SK-N-SH (cell line): Measurements from ENCODE around the gene MACROD2. TPM values are rescaled to one million over a fixed set of nuclear protein-coding genes. Genes with fewer than 3 reads are reported as not detected.

Experiments used
- CTCF ChIA-PET: fragments of 300-600, 350-600 bp; formaldehyde crosslinking; extraction: SDS; loops from one replicate; lab custom pipeline; 2021; lab: Yijun Ruan, JAX
- POLR2A ChIA-PET: fragments of 350-600 bp; sonication (Branson Sonifier 250); formaldehyde crosslinking; extraction: SDS; loops from one replicate; lab custom pipeline; 2020; ENCODE audit warnings: antibody characterized with exemption, inconsistent platforms; lab: Yijun Ruan, JAX
- DNase-seq: peaks from one replicate; pipeline ENCODE4 v3.0.0; 2012
- H2AFZ ChIP-seq: fragments of 200-600 bp; sonication (generic); 2 replicates; pipeline ENCODE4 v1.8.1; 2016; ENCODE audit warnings: antibody characterized with exemption, mild to moderate bottlenecking, low read depth
- H3F3A ChIP-seq: fragments of 200-600 bp; sonication (generic); replicated peaks from 2 replicates; pipeline ENCODE3; 2016; ENCODE audit warnings: antibody characterized with exemption, mild to moderate bottlenecking; ENCODE audit not compliant: insufficient read depth
- H3K27ac ChIP-seq, 2 experiments: fragments of 200-500 bp in 1 of 2; fragments of 200-600 bp in 1 of 2; sonication (Bioruptor generic) in 1 of 2; sonication (generic), shearing (Covaris generic) in 1 of 2; 2 replicates each; pipeline versions ENCODE4 v1.5.1 to v1.6.1; 2014 to 2016; ENCODE audit warnings: low read depth in 2 of 2, inconsistent platforms in 1 of 2, low read length in 1 of 2, mild to moderate bottlenecking in 1 of 2, mixed read lengths in 1 of 2
- H3K27me3 ChIP-seq: fragments of 200-600 bp; sonication (generic), shearing (Covaris generic); 2 replicates; pipeline ENCODE4 v1.6.1; 2016; ENCODE audit warnings: mixed run types; ENCODE audit not compliant: insufficient read depth
- H3K36me3 ChIP-seq, 2 experiments: fragments of 200-500 bp in 1 of 2; fragments of 200-600 bp in 1 of 2; sonication (Bioruptor generic) in 1 of 2; sonication (generic) in 1 of 2; replicated peaks in 1 of 2; 2 replicates each; pipeline versions ENCODE3 to v1.5.1; 2014 to 2016; ENCODE audit warnings: low read length in 1 of 2, mild to moderate bottlenecking in 1 of 2; ENCODE audit not compliant: insufficient read depth in 2 of 2, control insufficient read depth in 1 of 2
- H3K4me1 ChIP-seq, 2 experiments: fragments of 200-500 bp in 1 of 2; fragments of 200-600 bp in 1 of 2; sonication (Bioruptor generic) in 1 of 2; sonication (generic), shearing (Covaris generic) in 1 of 2; 2 replicates each; pipeline versions ENCODE4 v1.5.1 to v1.6.1; 2014 to 2016; ENCODE audit warnings: low read depth in 1 of 2, low read length in 1 of 2, mixed run types in 1 of 2; ENCODE audit not compliant: insufficient read depth in 2 of 2, control insufficient read depth in 1 of 2
- H3K4me2 ChIP-seq: fragments of 200-600 bp; sonication (generic), shearing (Covaris generic); 2 replicates; pipeline ENCODE4 v1.6.1; 2017; ENCODE audit warnings: mixed run types
- H3K4me3 ChIP-seq, 2 experiments: fragments of 200-500 bp in 1 of 2; fragments of 200-600 bp in 1 of 2; sonication (Bioruptor generic) in 1 of 2; sonication (generic), shearing (Covaris generic) in 1 of 2; 2 replicates each; pipeline versions ENCODE4 v1.5.1 to v1.8.1; 2014 to 2016; ENCODE audit warnings: low read depth in 2 of 2, inconsistent platforms in 1 of 2, low read length in 1 of 2, mild to moderate bottlenecking in 1 of 2, mixed read lengths in 1 of 2, moderate library complexity in 1 of 2
- H3K79me2 ChIP-seq: fragments of 200-600 bp; sonication (generic); 2 replicates; pipeline ENCODE4 v1.8.1; 2017; ENCODE audit warnings: mild to moderate bottlenecking; ENCODE audit not compliant: insufficient read depth
- H3K9ac ChIP-seq: fragments of 200-600 bp; sonication (generic); 2 replicates; pipeline ENCODE4 v1.6.1; 2017; ENCODE audit warnings: mixed run types
- H3K9me2 ChIP-seq: fragments of 200-600 bp; sonication (generic); 2 replicates; pipeline ENCODE4 v1.6.1; 2017; ENCODE audit warnings: mixed run types
- H3K9me3 ChIP-seq: fragments of 200-600 bp; sonication (generic); 2 replicates; pipeline ENCODE4 v1.6.1; 2017; ENCODE audit warnings: mixed run types, mild to moderate bottlenecking, moderate library complexity
- H4K20me1 ChIP-seq: fragments of 200-600 bp; sonication (generic); 2 replicates; pipeline ENCODE4 v1.6.1; 2017; ENCODE audit warnings: mild to moderate bottlenecking, mixed run types; ENCODE audit not compliant: insufficient read depth
- CHD2 ChIP-seq: fragments of 150-350 bp; IDR thresholded peaks from 2 replicates; pipeline ENCODE4 v1.6.1; 2018; ENCODE audit warnings: low read length; ENCODE audit not compliant: partially characterized antibody
- CTCF ChIP-seq: fragments of 200-600 bp; sonication (generic); IDR thresholded peaks from 2 replicates; pipeline ENCODE4 v1.6.1; 2017; ENCODE audit warnings: antibody characterized with exemption, mild to moderate bottlenecking, moderate library complexity
- EP300 ChIP-seq, 2 experiments: IDR thresholded peaks; 2 replicates each; pipeline versions ENCODE4 v1.4.0 to v1.6.1; 2012; ENCODE audit warnings: borderline replicate concordance in 1 of 2, low read depth in 1 of 2, low read length in 1 of 2
- FOSL2 ChIP-seq: IDR thresholded peaks from 2 replicates; pipeline ENCODE4 v1.4.0; 2012; ENCODE audit warnings: low read depth, mild to moderate bottlenecking, moderate library complexity, borderline replicate concordance
- FOXJ3 ChIP-seq: sonication (generic); formaldehyde crosslinking; IDR thresholded peaks from 2 replicates; pipeline ENCODE4 v1.5.1; 2020; ENCODE audit warnings: mild to moderate bottlenecking, missing genetic modification reagents
- FOXM1 ChIP-seq: IDR thresholded peaks from 2 replicates; pipeline ENCODE4 v1.4.0; 2012; ENCODE audit warnings: low read depth, mild to moderate bottlenecking
- GABPA ChIP-seq: IDR thresholded peaks from 2 replicates; pipeline ENCODE4 v1.4.0; 2012; ENCODE audit warnings: low read depth, mild to moderate bottlenecking
- JUND ChIP-seq: IDR thresholded peaks from 2 replicates; pipeline ENCODE4 v1.4.0; 2012
- MXI1 ChIP-seq: IDR thresholded peaks from 2 replicates; pipeline ENCODE4 v1.6.1; 2012; ENCODE audit warnings: mild to moderate bottlenecking, low read depth, low read length, improper control_type of control experiment
- NFIC ChIP-seq: IDR thresholded peaks from 2 replicates; pipeline ENCODE4 v1.4.0; 2012; ENCODE audit warnings: borderline replicate concordance
- NRF1 ChIP-seq: IDR thresholded peaks from 2 replicates; pipeline ENCODE4 v1.6.1; 2012; ENCODE audit warnings: low read depth, mild to moderate bottlenecking, low read length
- PBX3 ChIP-seq: IDR thresholded peaks from 2 replicates; pipeline ENCODE4; 2012
- RAD21 ChIP-seq: IDR thresholded peaks from 2 replicates; pipeline ENCODE4 v1.6.1; 2012; ENCODE audit warnings: mild to moderate bottlenecking, low read length
- RCOR1 ChIP-seq: fragments of 150-350 bp; IDR thresholded peaks from 2 replicates; pipeline ENCODE4 v1.6.1; 2017; ENCODE audit warnings: antibody characterized with exemption, low read length
- REST ChIP-seq: IDR thresholded peaks from 2 replicates; pipeline ENCODE4 v1.6.1; 2012; ENCODE audit warnings: mild to moderate bottlenecking, low read depth, low read length, moderate library complexity
- SMC3 ChIP-seq: IDR thresholded peaks from 2 replicates; pipeline ENCODE4 v1.6.1; 2012; ENCODE audit warnings: low read depth, low read length, improper control_type of control experiment
- TCF12 ChIP-seq: IDR thresholded peaks from 2 replicates; pipeline ENCODE4 v1.4.0; 2012
- USF2 ChIP-seq: fragments of 150-350 bp; IDR thresholded peaks from 2 replicates; pipeline ENCODE4 v1.6.1; 2017; ENCODE audit warnings: antibody characterized with exemption, low read length, low read depth, borderline replicate concordance
- YY1 ChIP-seq: IDR thresholded peaks from 2 replicates; pipeline ENCODE4 v1.4.0; 2012; ENCODE audit warnings: low read depth, mild to moderate bottlenecking
- ZBTB33 ChIP-seq: IDR thresholded peaks from 2 replicates; pipeline ENCODE4 v1.4.0; 2012; ENCODE audit warnings: low read depth, borderline replicate concordance
- WGBS: methylation state at CpG from one replicate; pipeline ENCODE4 v1.1.6; 2017; ENCODE audit warnings: low lambda C conversion rate; 5-methylcytosine and 5-hydroxymethylcytosine counted together
- polyA plus RNA-seq, 3 experiments: library from polyadenylated mRNA; depleted of rRNA; stranded (reverse); fragments of >200 nt; gene quantifications; 2 replicates each; pipeline ENCODE4 v1.2.3, GENCODE V29; 2012

Gene MACROD2
- polyA plus RNA-seq, 1 of the 3 experiments (the other 2 are of a cell fraction), result 0.33 TPM

- no peak for DNase-seq
- no peak overlapping the region for H3K4me3 ChIP-seq
- no peaks in the 10 kb centered on the region for H3F3A ChIP-seq
- H3K27me3 ChIP-seq, result no peaks in the 10 kb centered on the region
- CTCF ChIA-PET, result no interaction called here
- no peaks in the 10 kb centered on the region for H3K9me2 ChIP-seq
- H3K4me1 ChIP-seq, result no peaks in the 10 kb centered on the region; a peak in 3 of 4 replicates
- 55% methylated on average over 3 of the region's 3 CpGs for WGBS
- no peak overlapping the region for H3K9ac ChIP-seq
- H3K27ac ChIP-seq, result no peak overlapping the region
- POLR2A ChIA-PET, result no interaction called here
- no peaks in the 10 kb centered on the region for H3K9me3 ChIP-seq
- TF ChIP-seq PBX3 (no peak), FOSL2 (no peak), USF2 (no peak), JUND (no peak), ZBTB33 (no peak), RAD21 (no peak), YY1 (no peak), SMC3 (no peak), CTCF (no peak), REST (no peak), EP300 (IDR thresholded peaks at IDR 0.05; ENCODE audit: borderline replicate concordance in 1 of 2, low read depth in 1 of 2, low read length in 1 of 2) (no peak), GABPA (no peak), MXI1 (no peak), TCF12 (no peak), FOXJ3 (CRISPR knock-in tag) (no peak), NRF1 (no peak), FOXM1 (no peak), NFIC (no peak), RCOR1 (no peak), CHD2 (no peak)
- H3K4me2 ChIP-seq, result no peak overlapping the region
- no peaks in the 10 kb centered on the region for H3K79me2 ChIP-seq
- H4K20me1 ChIP-seq, result no peaks in the 10 kb centered on the region
- H2AFZ ChIP-seq, result no peak overlapping the region
- no peaks in the 10 kb centered on the region for H3K36me3 ChIP-seq
These were observed 1781.6 kb downstream of the MACROD2 start for GRCh38 chr20:15776770-15777466.
